Islet of Langerhans (tissue), 1 donor: ENCODE data around the gene PRKAR1B.
"Not testable (repeated sequence)": the region's sequence is repeated elsewhere in the genome, so short reads cannot be mapped to it uniquely, and the experiment has no call there.

Experiments used
- FAIRE-seq: peaks from one replicate; lab custom pipeline; 2011; peaks lifted over from hg19 to GRCh38; lab: Jason Lieb, UNC

The PRKAR1B gene

GRCh38 chr7:641966-642365, 85.1 kb downstream of the PRKAR1B start:
- no peak for FAIRE-seq

- FAIRE-seq = no peak
These were observed 85.8 kb downstream of the PRKAR1B start for GRCh38 chr7:641269-641671.

GRCh38 chr7:638256-639011, 88.6 kb downstream of the PRKAR1B start:
- FAIRE-seq = no peak

GRCh38 chr7:637826-638225, 89.3 kb downstream of the PRKAR1B start:
- no peak for FAIRE-seq

GRCh38 chr7:636396-636795, 90.7 kb downstream of the PRKAR1B start:
- FAIRE-seq = no peak

- FAIRE-seq = not testable (repeated sequence)
These were observed 91.2 kb downstream of the PRKAR1B start for GRCh38 chr7:635687-636382.

GRCh38 chr7:635227-635626, 91.9 kb downstream of the PRKAR1B start:
- no peak for FAIRE-seq

GRCh38 chr7:633381-634018, 93.6 kb downstream of the PRKAR1B start:
- FAIRE-seq = no peak

GRCh38 chr7:632831-633210, 94.3 kb downstream of the PRKAR1B start:
- FAIRE-seq = no peak

- no peak for FAIRE-seq
These were observed 94.9 kb downstream of the PRKAR1B start for GRCh38 chr7:631964-632830.

- no peak for FAIRE-seq
These were observed 95.8 kb downstream of the PRKAR1B start for GRCh38 chr7:631291-631711.

- FAIRE-seq = no peak
These were observed 96.5 kb downstream of the PRKAR1B start for GRCh38 chr7:630539-630938.

GRCh38 chr7:630111-630511, 97.0 kb downstream of the PRKAR1B start:
- FAIRE-seq = no peak

- no peak for FAIRE-seq
These were observed 98.3 kb downstream of the PRKAR1B start for GRCh38 chr7:628826-629225.

- no peak for FAIRE-seq
These were observed 98.7 kb downstream of the PRKAR1B start for GRCh38 chr7:628402-628763.

- FAIRE-seq = no peak
These were observed 99.2 kb downstream of the PRKAR1B start for GRCh38 chr7:627661-628401.

GRCh38 chr7:625376-625971, 101.6 kb downstream of the PRKAR1B start:
- no peak for FAIRE-seq

- FAIRE-seq = no peak
These were observed 103.6 kb downstream of the PRKAR1B start for GRCh38 chr7:623464-623863.

- FAIRE-seq = no peak
These were observed 105.4 kb downstream of the PRKAR1B start for GRCh38 chr7:621572-622285.

GRCh38 chr7:620885-621284, 106.2 kb downstream of the PRKAR1B start:
- FAIRE-seq = no peak

- FAIRE-seq = no peak
These were observed 107.0 kb downstream of the PRKAR1B start for GRCh38 chr7:620056-620455.
